OCI-LY3 (cell line): ENCODE results near the gene HPGDS.

Experiments used
- H2AFZ ChIP-seq: fragments of 200-600, 300-600 bp; shearing (Covaris generic); 2 replicates; pipeline ENCODE4 v1.6.0; 2014; ENCODE audit warnings: antibody characterized with exemption, low read depth, low read length
- H3K27ac ChIP-seq: fragments of 200-600, 300-600 bp; sonication (generic); 2 replicates; pipeline ENCODE4 v1.5.1; 2014; ENCODE audit warnings: mild to moderate bottlenecking, low read length, moderate library complexity, mixed read lengths
- H3K27me3 ChIP-seq: fragments of 200-600, 300-600 bp; sonication (generic); 2 replicates; pipeline ENCODE4 v1.6.1; 2014; ENCODE audit warnings: low read depth, low read length, mixed read lengths
- H3K36me3 ChIP-seq: fragments of 200-600, 300-600 bp; sonication (generic); replicated peaks from 2 replicates; pipeline ENCODE3; 2014; ENCODE audit warnings: low read depth, low read length, mixed read lengths
- H3K4me1 ChIP-seq: fragments of 300-600, 200-600 bp; sonication (generic); 2 replicates; pipeline ENCODE4 v1.6.1; 2014; ENCODE audit warnings: low read length, mixed read lengths
- H3K4me2 ChIP-seq: fragments of 200-600, 300-600 bp; sonication (generic); 2 replicates; pipeline ENCODE4 v1.6.1; 2014; ENCODE audit warnings: low read length, mixed read lengths
- H3K4me3 ChIP-seq: fragments of 300-600, 200-600 bp; sonication (generic); 2 replicates; pipeline ENCODE4 v1.5.1; 2014; ENCODE audit warnings: antibody characterized with exemption, mild to moderate bottlenecking, low read length, moderate library complexity
- H3K79me2 ChIP-seq: fragments of 300-600, 200-600 bp; shearing (Covaris generic); 2 replicates; pipeline ENCODE4 v1.6.1; 2014; ENCODE audit warnings: mild to moderate bottlenecking, low read length, mixed read lengths
- H3K9ac ChIP-seq: fragments of 300-600, 200-600 bp; shearing (Covaris generic); 2 replicates; pipeline ENCODE4 v1.6.0; 2014; ENCODE audit warnings: mild to moderate bottlenecking, low read length, moderate library complexity
- H3K9me3 ChIP-seq: fragments of 200-600, 300-600 bp; shearing (Covaris generic); 2 replicates; pipeline ENCODE4 v1.6.1; 2014; ENCODE audit warnings: low read length, mixed read lengths; ENCODE audit not compliant: insufficient read depth
- H4K20me1 ChIP-seq: fragments of 200-600, 300-600 bp; sonication (generic); 2 replicates; pipeline ENCODE4 v1.6.1; 2016; ENCODE audit warnings: low read length, mixed read lengths; ENCODE audit not compliant: insufficient read depth
- CTCF ChIP-seq: fragments of 200-600, 300-600 bp; sonication (generic); IDR thresholded peaks from 2 replicates; pipeline ENCODE4 v1.5.1; 2014; ENCODE audit warnings: antibody characterized with exemption, low read length, low read depth
- EZH2phosphoT487 ChIP-seq: fragments of 200-600 bp; shearing (Covaris generic); IDR thresholded peaks from 2 replicates; pipeline ENCODE4 v1.6.1; 2018; ENCODE audit warnings: antibody characterized with exemption, mixed run types, low read depth

The HPGDS gene

GRCh38 chr4:94285666-94286065, 57.0 kb downstream of the HPGDS start:
- H3K79me2 ChIP-seq, result no peaks in the 10 kb centered on the region
- no peaks in the 10 kb centered on the region for H4K20me1 ChIP-seq
- no peaks in the 10 kb centered on the region for H3K9me3 ChIP-seq
- H3K9ac ChIP-seq, result no peak overlapping the region
- H3K36me3 ChIP-seq, result peaks cover 38% of the 10 kb centered on the region
- no peak overlapping the region for H3K4me3 ChIP-seq
- H2AFZ ChIP-seq, result no peak overlapping the region
- no peaks in the 10 kb centered on the region for H3K27me3 ChIP-seq
- H3K4me1 ChIP-seq, result no peaks in the 10 kb centered on the region
- no peak overlapping the region for H3K4me2 ChIP-seq
- H3K27ac ChIP-seq, result no peak overlapping the region
- no peak for TF ChIP-seq CTCF
- TF ChIP-seq EZH2phosphoT487, result no peak

- no peak overlapping the region for H3K4me2 ChIP-seq
- peaks cover 36% of the 10 kb centered on the region for H3K36me3 ChIP-seq
- H2AFZ ChIP-seq, result no peak overlapping the region
Observed at GRCh38 chr4:94284889-94285288, 57.7 kb downstream of the HPGDS start.

GRCh38 chr4:94278781-94279180, 63.9 kb downstream of the HPGDS start:
- no peaks in the 10 kb centered on the region for H3K9me3 ChIP-seq
- H3K27ac ChIP-seq, result no peak overlapping the region
- TF ChIP-seq EZH2phosphoT487, result no peak
- no peak for TF ChIP-seq CTCF
- no peaks in the 10 kb centered on the region for H3K27me3 ChIP-seq
- no peaks in the 10 kb centered on the region for H3K4me1 ChIP-seq
- no peaks in the 10 kb centered on the region for H3K79me2 ChIP-seq
- no peak overlapping the region for H3K4me3 ChIP-seq
- no peak overlapping the region for H2AFZ ChIP-seq
- H3K4me2 ChIP-seq, result no peak overlapping the region
- no peak overlapping the region for H3K9ac ChIP-seq
- no peaks in the 10 kb centered on the region for H4K20me1 ChIP-seq
- H3K36me3 ChIP-seq, result peaks cover 54% of the 10 kb centered on the region

More at GRCh38 chr4:94284889-94285288, 57.7 kb downstream of the HPGDS start:
- TF ChIP-seq CTCF (no peak), EZH2phosphoT487 (no peak)
- H3K79me2 ChIP-seq, result no peaks in the 10 kb centered on the region
- no peak overlapping the region for H3K27ac ChIP-seq
- no peaks in the 10 kb centered on the region for H4K20me1 ChIP-seq
- no peaks in the 10 kb centered on the region for H3K4me1 ChIP-seq
- H3K27me3 ChIP-seq, result no peaks in the 10 kb centered on the region
- H3K4me3 ChIP-seq, result no peak overlapping the region
- no peaks in the 10 kb centered on the region for H3K9me3 ChIP-seq
- H3K9ac ChIP-seq, result no peak overlapping the region

GRCh38 chr4:94277534-94277933, 65.1 kb downstream of the HPGDS start:
- Histone ChIP-seq H3K27ac (no peak overlapping the region), H3K4me3 (no peak overlapping the region), H4K20me1 (no peaks in the 10 kb centered on the region), H3K4me1 (no peaks in the 10 kb centered on the region), H3K79me2 (no peaks in the 10 kb centered on the region), H2AFZ (no peak overlapping the region), H3K9me3 (no peaks in the 10 kb centered on the region), H3K27me3 (no peaks in the 10 kb centered on the region), H3K36me3 (peaks cover 49% of the 10 kb centered on the region), H3K9ac (no peak overlapping the region), H3K4me2 (no peak overlapping the region)
- TF ChIP-seq CTCF (no peak), EZH2phosphoT487 (no peak)
